Subcutaneous adipose tissue (tissue), 4 donors: ENCODE data around the gene RNF115. TPM values are rescaled to one million over a fixed set of nuclear protein-coding genes. Genes with fewer than 3 reads are reported as not detected.

Experiments
- CTCF ChIP-seq: fragments of 450-650 bp; IDR thresholded peaks from one replicate; pipeline ENCODE4 v1.5.1; 2016; ENCODE audit warnings: low read depth, mild to moderate bottlenecking, control low read depth, antibody characterized with exemption, moderate library complexity
- total RNA-seq, 4 donors: library from RNA; depleted of rRNA; stranded (reverse); fragments of >200 nt; gene quantifications; one replicate each; pipeline ENCODE4 v1.1.0, GENCODE V29; 2016

Gene RNF115
- total RNA-seq, 4 donors from 2014 or later = 17.0 to 33.7 (median 25.6) TPM

GRCh38 chr1:145729666-145730436 is 94.0 kb downstream of the RNF115 start:
- no peak for TF ChIP-seq CTCF

- TF ChIP-seq CTCF = no peak
Measured at GRCh38 chr1:145729196-145729595, 94.7 kb downstream of the RNF115 start.

DNA sequence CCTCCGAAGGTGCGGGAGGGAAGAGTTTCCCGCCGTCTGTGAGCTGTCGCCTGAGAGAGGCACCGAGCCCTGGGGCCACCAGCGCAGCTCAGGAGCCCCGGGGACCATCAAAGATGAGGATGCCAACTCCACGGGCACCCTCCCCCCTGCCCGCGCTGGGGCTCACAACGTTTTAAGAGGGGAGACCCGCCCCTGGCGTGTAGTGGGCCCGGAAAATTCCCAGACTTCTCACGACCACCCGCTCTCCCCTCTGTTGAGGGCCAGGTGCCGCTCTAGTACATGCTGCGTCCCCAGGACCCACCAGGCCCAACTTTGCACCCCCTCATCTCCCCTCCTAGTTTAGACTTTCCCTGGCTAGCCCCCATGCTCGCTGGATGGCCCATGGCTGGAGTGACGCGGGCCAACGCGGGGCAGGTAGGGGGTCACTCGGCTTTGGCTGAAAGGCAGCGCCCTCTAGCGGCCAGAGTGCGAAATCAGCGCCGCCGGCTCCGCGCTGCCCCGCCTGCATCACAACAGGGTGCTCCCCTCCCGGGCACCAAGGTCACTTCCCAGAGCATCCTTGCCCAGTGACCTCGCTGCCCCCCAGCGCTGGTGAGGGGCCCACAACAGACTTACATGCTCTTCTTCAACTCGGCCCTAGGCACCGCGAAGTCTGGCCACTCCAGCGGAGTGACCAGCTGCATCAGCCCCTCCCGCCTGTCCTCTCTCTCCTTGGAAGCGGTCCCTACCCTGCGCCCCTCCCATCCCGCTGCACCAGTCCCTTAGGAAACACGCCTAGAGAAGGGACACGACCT is 102.8 kb downstream of the RNF115 start:
- TF ChIP-seq CTCF = no peak

DNA sequence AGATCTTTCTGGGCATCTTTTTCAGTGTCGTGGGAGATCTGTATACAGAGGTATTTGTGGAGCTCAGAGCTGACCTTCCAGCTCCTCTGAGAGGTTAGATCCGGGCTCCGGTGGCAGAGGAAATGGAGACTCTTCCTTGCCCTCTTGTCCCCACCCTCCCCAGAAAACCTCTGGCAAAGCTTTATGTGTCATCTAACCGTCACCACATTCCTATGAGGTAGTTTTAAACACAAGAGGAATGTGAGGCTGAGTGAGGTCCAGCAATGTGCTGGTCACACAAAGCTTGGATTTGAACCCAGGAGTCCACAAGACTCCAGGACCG is 103.4 kb downstream of the RNF115 start:
- no peak for TF ChIP-seq CTCF

GRCh38 chr1:145719230-145720079 is 104.4 kb downstream of the RNF115 start, which contains the start of gene CD160:
Gene CD160 (plus strand): TSS chr1:145719499. CDS start chr1:145728328, 8,829 bp downstream.
- no peak for TF ChIP-seq CTCF

DNA sequence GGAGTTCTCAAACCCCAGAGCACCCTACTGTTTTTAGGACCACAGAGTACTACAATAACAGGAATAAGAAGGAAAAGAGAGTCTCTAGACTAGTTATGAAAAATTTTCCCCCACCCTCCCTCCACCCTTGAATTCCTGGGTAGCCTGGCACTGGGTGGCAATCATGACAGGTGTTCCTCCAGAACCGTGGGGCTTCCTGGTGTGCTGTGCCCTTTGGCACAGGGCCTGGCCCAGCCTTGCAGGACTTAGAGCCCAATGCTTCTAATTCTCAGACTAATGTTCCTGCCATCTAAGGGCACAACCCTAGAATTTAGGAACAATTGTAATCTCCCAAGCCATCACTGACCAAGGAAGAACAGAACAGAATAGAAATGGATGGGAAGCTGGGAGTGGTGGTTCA is 106.1 kb downstream of the RNF115 start:
- no peak for TF ChIP-seq CTCF
